Common myeloid progenitor, CD34-positive (primary cell): ENCODE results near the gene UVRAG.

Experiments
- CTCF ChIA-PET: fragments of 350-600 bp; sonication (Branson Sonifier 250); formaldehyde crosslinking; loops from one replicate; lab custom pipeline; 2021; ENCODE audit warnings: antibody characterized with exemption; lab: Charles Lee
- POLR2A ChIA-PET: fragments of 350-600 bp; sonication (Branson Sonifier 250); formaldehyde crosslinking; loops from one replicate; lab custom pipeline; 2021; ENCODE audit warnings: antibody characterized with exemption; lab: Charles Lee
- DNase-seq, 3 donors: peaks; one replicate each; pipeline versions ENCODE4 v3.0.0 to v3.0.0-alpha.2; 2013
- H3K27ac ChIP-seq, 2 experiments: 1 replicate in 1 of 2; 2 replicates in 1 of 2; pipeline ENCODE4 v1.7.0; 2013; ENCODE audit warnings: inconsistent platforms in 2 of 2, low read length in 2 of 2, mild to moderate bottlenecking in 2 of 2, low read depth in 1 of 2, moderate library complexity in 1 of 2; ENCODE audit not compliant: severe bottlenecking in 2 of 2, insufficient read depth in 1 of 2, poor library complexity in 1 of 2
- H3K27me3 ChIP-seq, 5 experiments: replicated peaks in 2 of 5; 1 replicate in 3 of 5; 2 replicates in 2 of 5; pipeline versions ENCODE4 v1.6.1 to v1.7.0; 2013; ENCODE audit warnings: low read length in 4 of 5, mild to moderate bottlenecking in 2 of 5, moderate library complexity in 2 of 5, inconsistent platforms in 1 of 5; ENCODE audit not compliant: insufficient read depth in 5 of 5, control insufficient read depth in 4 of 5
- H3K36me3 ChIP-seq, 4 experiments: 1 replicate in 2 of 4; 2 replicates in 2 of 4; pipeline versions ENCODE4 v1.6.1 to v1.7.0; 2013; ENCODE audit warnings: low read length in 3 of 4, control low read depth in 1 of 4, mild to moderate bottlenecking in 1 of 4; ENCODE audit not compliant: control insufficient read depth in 4 of 4, insufficient read depth in 4 of 4
- H3K4me1 ChIP-seq, 4 experiments: 1 replicate in 3 of 4; 2 replicates in 1 of 4; pipeline versions ENCODE4 v1.6.1 to v1.7.1; 2013; ENCODE audit warnings: low read length in 3 of 4, mild to moderate bottlenecking in 3 of 4, control low read depth in 1 of 4, inconsistent platforms in 1 of 4, moderate library complexity in 1 of 4; ENCODE audit not compliant: control insufficient read depth in 4 of 4, insufficient read depth in 4 of 4; ENCODE audit errors: control extremely low read depth in 1 of 4
- H3K4me3 ChIP-seq, 7 experiments: 1 replicate in 4 of 7; 2 replicates in 3 of 7; pipeline versions ENCODE4 v1.5.1 to v1.7.0; 2013; ENCODE audit warnings: mild to moderate bottlenecking in 7 of 7, low read length in 6 of 7, moderate library complexity in 6 of 7, inconsistent platforms in 2 of 7, low read depth in 2 of 7, control low read depth in 1 of 7; ENCODE audit not compliant: insufficient read depth in 4 of 7, control insufficient read depth in 1 of 7; ENCODE audit errors: extremely low read depth in 1 of 7
- H3K9me3 ChIP-seq, 5 experiments: 1 replicate in 4 of 5; 2 replicates in 1 of 5; pipeline versions ENCODE4 v1.6.1 to v1.7.1; 2013; ENCODE audit warnings: low read length in 4 of 5, mild to moderate bottlenecking in 2 of 5, inconsistent platforms in 1 of 5, low read depth in 1 of 5, moderate library complexity in 1 of 5; ENCODE audit not compliant: control insufficient read depth in 4 of 5, insufficient read depth in 2 of 5; ENCODE audit errors: control extremely low read depth in 1 of 5
- WGBS: methylation state at CpG from one replicate; pipeline ENCODE4 v1.1.5; 2013; ENCODE audit not compliant: insufficient coverage; 5-methylcytosine and 5-hydroxymethylcytosine counted together

The UVRAG gene

DNA sequence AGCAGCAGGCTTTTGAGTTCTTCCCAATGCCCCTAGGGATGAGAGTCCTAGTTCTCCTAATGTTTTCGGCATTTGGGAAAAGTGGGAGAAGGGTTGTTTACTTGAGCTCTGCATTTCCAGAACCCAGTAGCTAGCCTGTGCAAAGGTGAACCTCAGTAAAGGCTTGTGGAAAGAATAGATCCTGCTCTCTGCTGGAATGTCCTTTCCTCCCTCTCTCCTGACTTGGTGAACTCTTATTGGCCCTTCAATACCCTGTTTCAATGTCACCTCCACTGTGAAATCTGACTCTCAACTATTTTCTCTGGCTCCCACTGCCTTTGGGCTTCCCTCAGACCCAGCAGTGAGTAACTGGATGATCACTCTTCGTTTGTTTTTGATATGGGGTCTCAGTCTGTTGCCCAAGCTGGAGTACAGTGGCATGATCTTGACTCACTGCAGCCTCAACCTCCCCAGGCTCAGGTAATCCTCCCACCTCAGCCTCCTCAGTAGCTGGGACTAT, 2.4 kb upstream of the UVRAG start:
- no peak overlapping the region for H3K4me3 ChIP-seq
- CTCF ChIA-PET, result interaction anchor here (1.0 to 6.5 kb wide), 3 partner anchors 11 to 59 kb away, joined by 3 to 42 read pairs (median 36); no protein-coding TSS in a partner anchor
- peaks cover 5 to 37% (median 28%) of the 10 kb centered on the region in 4 experiments for H3K4me1 ChIP-seq
- no peaks in the 10 kb centered on the region for H3K27me3 ChIP-seq
- 100% methylated on average over 2 of the region's 2 CpGs for WGBS
- H3K9me3 ChIP-seq, result no peaks in the 10 kb centered on the region
- DNase-seq, result no peak
- POLR2A ChIA-PET, result interaction anchor here (0.5 kb wide), 1 partner anchor 12 kb away, joined by 3 read pairs; no protein-coding TSS in a partner anchor
- H3K27ac ChIP-seq, result no peak overlapping the region
- no peaks in the 10 kb centered on the region for H3K36me3 ChIP-seq

DNA sequence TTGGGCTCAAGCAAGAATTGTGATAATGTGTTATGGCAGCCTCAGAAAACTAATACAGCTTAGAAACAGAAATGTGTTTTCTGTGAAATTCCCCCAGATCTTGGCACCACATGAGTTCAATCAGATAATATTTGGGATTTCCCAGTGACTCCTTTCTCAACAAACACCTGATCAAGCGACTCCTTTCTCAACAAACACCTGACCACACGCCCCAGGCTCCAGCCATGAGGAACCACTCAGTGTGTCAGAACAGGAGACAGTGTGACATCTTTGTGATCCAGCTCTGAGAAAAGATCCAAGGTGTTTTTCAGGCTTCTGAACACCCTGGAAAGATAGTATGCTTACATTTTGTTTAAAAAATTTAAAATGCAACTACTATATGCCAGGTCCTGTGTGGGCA, 1.9 kb upstream of the UVRAG start:
- no peak overlapping the region for H3K4me3 ChIP-seq
- 100% methylated on average over 1 of the region's 2 CpGs for WGBS
- H3K27ac ChIP-seq, result no peak overlapping the region
- DNase-seq, result no peak
- H3K36me3 ChIP-seq, result no peaks in the 10 kb centered on the region
- H3K27me3 ChIP-seq, result no peaks in the 10 kb centered on the region
- POLR2A ChIA-PET, result interaction anchor here (0.5 to 0.6 kb wide), 2 partner anchors 12 to 104 kb away, joined by 3 read pairs; no protein-coding TSS in a partner anchor
- H3K4me1 ChIP-seq, result peaks cover 5 to 37% (median 28%) of the 10 kb centered on the region in 4 experiments
- CTCF ChIA-PET, result interaction anchor here (1.0 to 6.5 kb wide), 4 partner anchors 11 to 59 kb away, joined by 3 to 42 read pairs (median 20); no protein-coding TSS in a partner anchor
- H3K9me3 ChIP-seq, result no peaks in the 10 kb centered on the region

DNA sequence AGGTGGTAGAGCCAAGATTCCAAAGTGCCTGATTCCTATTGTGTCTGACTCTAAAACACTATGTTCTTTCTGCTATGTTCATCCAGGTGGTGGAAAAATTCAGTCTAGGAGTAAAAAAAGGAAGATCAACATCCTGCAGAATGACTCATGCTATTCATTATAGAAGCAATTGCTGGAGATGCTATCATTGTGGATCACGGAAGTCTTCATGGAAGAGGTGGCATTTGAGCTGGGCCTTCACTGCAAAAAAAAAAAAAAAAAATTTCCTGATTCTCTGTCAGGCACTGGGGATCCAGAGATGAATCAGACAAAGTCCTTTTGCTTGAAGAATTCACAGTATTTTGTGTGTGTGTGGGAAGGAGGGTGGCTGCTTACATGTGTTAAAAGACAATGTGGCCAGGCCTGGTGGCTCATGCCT, 1.4 kb upstream of the UVRAG start:
- peaks cover 5 to 37% (median 28%) of the 10 kb centered on the region in 4 experiments for H3K4me1 ChIP-seq
- DNase-seq, result peak in 1 of 3 donors; percentile 23
- H3K4me3 ChIP-seq, result peak overlapping the region in 1 of 7 experiments; percentile 95
- CTCF ChIA-PET, result interaction anchor here (0.6 to 6.5 kb wide), 5 partner anchors 12 to 267 kb away, joined by 3 to 42 read pairs (median 3); no protein-coding TSS in a partner anchor
- POLR2A ChIA-PET, result interaction anchor here (0.6 kb wide), 2 partner anchors 81 to 105 kb away, joined by 3 read pairs; no protein-coding TSS in a partner anchor
- 100% methylated on average over 1 of the region's 1 CpG for WGBS
- no peaks in the 10 kb centered on the region for H3K27me3 ChIP-seq
- no peaks in the 10 kb centered on the region for H3K9me3 ChIP-seq
- H3K27ac ChIP-seq, result peak overlapping the region in 1 of 2 experiments; percentile 93
- no peaks in the 10 kb centered on the region for H3K36me3 ChIP-seq

DNA sequence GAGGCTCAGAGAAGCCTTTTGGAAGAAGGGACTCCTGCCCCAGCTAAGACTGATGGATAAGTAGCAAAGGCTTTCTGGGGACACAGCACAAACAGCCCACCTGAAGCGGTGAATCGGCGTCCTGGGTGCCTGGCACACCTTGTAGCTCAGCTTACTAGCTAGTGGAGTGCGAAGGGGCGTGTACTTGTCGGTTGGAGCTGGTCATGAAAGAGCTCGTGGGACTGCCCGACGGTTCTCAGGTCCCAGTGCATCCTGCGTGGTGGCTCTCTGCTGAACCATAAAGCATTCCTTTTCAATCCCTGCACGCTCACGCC, 690 bp upstream of the UVRAG start:
- H3K36me3 ChIP-seq, result no peaks in the 10 kb centered on the region
- H3K27ac ChIP-seq, result peak overlapping the region; percentile 85 to 93
- 1% methylated on average over 12 of the region's 12 CpGs for WGBS
- H3K4me3 ChIP-seq, result peak overlapping the region; percentile 92 to 98 (median 95)
- no peaks in the 10 kb centered on the region for H3K27me3 ChIP-seq
- ChIA-PET POLR2A (interaction anchor here (1.2 kb wide), 1 partner anchor 11 kb away, joined by 3 read pairs; no protein-coding TSS in a partner anchor), CTCF (interaction anchor here (0.6 to 6.5 kb wide), 6 partner anchors 13 to 267 kb away, joined by 3 to 42 read pairs (median 4); no protein-coding TSS in a partner anchor)
- peaks cover 5 to 37% (median 28%) of the 10 kb centered on the region in 4 experiments for H3K4me1 ChIP-seq
- no peaks in the 10 kb centered on the region for H3K9me3 ChIP-seq
- no peak for DNase-seq

- H3K36me3 ChIP-seq, result no peaks in the 10 kb centered on the region
- H3K9me3 ChIP-seq, result no peaks in the 10 kb centered on the region
- ChIA-PET CTCF (interaction anchor here (1.1 to 5.5 kb wide), 4 partner anchors 12 to 57 kb away, joined by 3 to 36 read pairs (median 9); no protein-coding TSS in a partner anchor), POLR2A (interaction anchor here (1.2 kb wide), 1 partner anchor 12 kb away, joined by 3 read pairs; no protein-coding TSS in a partner anchor)
- peak overlapping the region; percentile 92 to 98 (median 95) for H3K4me3 ChIP-seq
- 0% methylated on average over 49 of the region's 60 CpGs for whole genome bisulfite sequencing
- peak; percentile 27 to 82 (median 77) for DNase-seq
- peaks cover 5 to 32% (median 28%) of the 10 kb centered on the region in 4 experiments for H3K4me1 ChIP-seq
- H3K27me3 ChIP-seq, result no peaks in the 10 kb centered on the region
- peak overlapping the region; percentile 85 to 93 for H3K27ac ChIP-seq
Observed at GRCh38 chr11:75815345-75816168, 547 bp downstream of the UVRAG start.

DNA sequence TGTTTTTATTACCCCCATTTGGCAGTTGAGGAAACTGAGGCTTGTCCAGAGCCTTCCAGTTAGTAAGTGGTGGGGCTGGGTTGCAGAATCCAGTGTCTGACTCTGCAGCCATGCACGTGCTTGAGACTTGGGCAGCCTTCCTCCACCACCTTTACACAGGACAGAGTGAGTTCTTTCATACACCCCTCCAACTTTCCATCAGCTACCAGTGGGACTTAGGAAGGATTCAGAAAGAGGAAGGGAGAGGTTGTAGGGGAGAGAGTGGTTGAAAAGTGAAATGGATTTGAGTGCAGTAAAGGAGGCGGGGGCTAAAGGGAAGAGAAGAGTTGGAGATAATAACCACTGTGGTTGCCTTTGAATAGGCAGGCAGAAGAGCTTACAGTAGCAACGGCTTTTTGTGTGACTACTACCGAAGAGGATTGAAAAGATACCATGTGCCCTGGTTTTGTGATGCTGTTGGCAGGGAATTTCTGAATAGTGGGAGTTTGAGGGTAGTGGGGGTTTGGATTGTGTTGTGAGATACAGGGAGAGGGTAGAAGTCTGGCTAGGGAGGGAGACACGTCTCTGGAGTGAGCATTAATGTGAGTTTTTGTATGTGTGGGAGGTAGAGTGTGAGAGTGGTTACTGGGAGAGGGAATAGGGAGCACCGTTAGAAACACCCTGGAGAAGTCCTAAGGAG, 1.7 kb downstream of the UVRAG start:
- Histone ChIP-seq H3K4me1 (peaks cover 5 to 29% (median 26%) of the 10 kb centered on the region in 4 experiments), H3K27me3 (no peaks in the 10 kb centered on the region), H3K9me3 (no peaks in the 10 kb centered on the region), H3K27ac (peak overlapping the region; percentile 85 to 93), H3K36me3 (peaks cover 0 to 4% (median under 1%) of the 10 kb centered on the region in 4 experiments), H3K4me3 (peak overlapping the region in 6 of 7 experiments; percentile 92 to 98 (median 95))
- WGBS, result 29% methylated on average over 5 of the region's 6 CpGs
- CTCF ChIA-PET, result interaction anchor here (0.6 to 2.8 kb wide), 8 partner anchors 9 to 376 kb away, joined by 3 to 14 read pairs (median 4); no protein-coding TSS in a partner anchor
- peak; percentile 32 to 77 (median 68) for DNase-seq
- POLR2A ChIA-PET, result no interaction called here
